Measurements from ENCODE around the gene SIDT1. TPM values are rescaled to one million over a fixed set of nuclear protein-coding genes. Genes with fewer than 3 reads are reported as not detected.

Gene SIDT1
- polyA plus RNA-seq, 1 donor from 2014 or later: 47.5 TPM

GRCh38 chr3:113597596-113598354 is 65.4 kb downstream of the SIDT1 start:
- H3K27me3 Mint-ChIP-seq: no peaks in the 10 kb centered on the region
- H3K4me1 Mint-ChIP-seq: peaks cover 0 to 1% (median 0%) of the 10 kb centered on the region in 3 donors
- H3K4me3 Mint-ChIP-seq: no peak overlapping the region
- peaks cover 8% of the 10 kb centered on the region for H3K36me3 Mint-ChIP-seq
- H3K9me3 Mint-ChIP-seq: no peaks in the 10 kb centered on the region
- H3K27ac Mint-ChIP-seq: no peak overlapping the region

GRCh38 chr3:113600418-113601182 is 68.2 kb downstream of the SIDT1 start:
- Mint-ChIP-seq H3K4me1 (peaks cover 0 to 6% (median 2%) of the 10 kb centered on the region in 3 donors), H3K9me3 (no peaks in the 10 kb centered on the region), H3K4me3 (no peak overlapping the region), H3K36me3 (peaks cover 5% of the 10 kb centered on the region), H3K27ac (no peak overlapping the region), H3K27me3 (no peaks in the 10 kb centered on the region)

DNA sequence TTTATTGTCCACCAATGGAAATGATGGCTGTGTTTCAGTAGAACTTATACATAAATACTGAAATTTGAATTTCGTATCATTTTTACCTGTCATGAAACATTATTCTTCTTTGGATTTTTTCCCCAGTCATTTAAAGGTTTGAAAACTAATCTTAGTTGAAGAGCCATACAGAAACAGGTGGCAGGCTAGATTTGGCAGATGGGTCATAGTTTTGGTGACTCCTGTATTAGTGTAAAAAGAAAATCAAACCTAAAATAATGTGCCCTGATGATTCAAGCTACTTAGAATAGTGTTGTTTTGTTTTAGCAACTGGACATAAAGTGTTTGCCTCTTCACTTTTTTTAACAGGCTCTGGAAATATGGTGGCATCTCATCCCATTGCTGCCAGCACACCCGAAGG is 68.9 kb downstream of the SIDT1 start:
- no peak overlapping the region for H3K27ac Mint-ChIP-seq
- H3K36me3 Mint-ChIP-seq: peaks cover 2% of the 10 kb centered on the region
- H3K27me3 Mint-ChIP-seq: no peaks in the 10 kb centered on the region
- no peaks in the 10 kb centered on the region for H3K9me3 Mint-ChIP-seq
- H3K4me3 Mint-ChIP-seq: no peak overlapping the region
- peaks cover 0 to 5% (median 5%) of the 10 kb centered on the region in 3 donors for H3K4me1 Mint-ChIP-seq

DNA sequence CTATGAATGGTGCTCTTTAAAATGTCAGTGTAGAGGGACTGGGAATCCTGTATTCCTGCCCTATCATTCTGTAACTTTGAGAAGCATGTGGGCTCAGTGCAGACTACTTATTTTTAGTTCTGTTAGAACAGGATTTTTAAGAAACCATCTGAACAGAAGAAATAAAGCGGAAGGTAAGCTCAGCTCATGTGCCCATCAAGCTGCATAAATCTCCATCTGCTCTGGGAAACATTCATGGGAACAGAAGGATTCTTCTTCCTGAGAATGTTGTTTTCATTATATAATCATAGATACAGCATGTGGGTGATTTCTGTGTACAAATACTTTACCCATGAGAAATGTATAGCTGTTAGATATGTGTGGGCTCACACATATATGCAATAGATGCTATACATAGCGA is 69.9 kb downstream of the SIDT1 start:
- no peak overlapping the region for H3K4me3 Mint-ChIP-seq
- H3K36me3 Mint-ChIP-seq: peaks cover 2% of the 10 kb centered on the region
- no peaks in the 10 kb centered on the region for H3K27me3 Mint-ChIP-seq
- H3K9me3 Mint-ChIP-seq: no peaks in the 10 kb centered on the region
- peaks cover 9 to 15% (median 15%) of the 10 kb centered on the region in 3 donors for H3K4me1 Mint-ChIP-seq
- no peak overlapping the region for H3K27ac Mint-ChIP-seq

- no peaks in the 10 kb centered on the region for H3K9me3 Mint-ChIP-seq
- H3K27ac Mint-ChIP-seq: no peak overlapping the region
- peaks cover 9 to 20% (median 18%) of the 10 kb centered on the region in 3 donors for H3K4me1 Mint-ChIP-seq
- H3K36me3 Mint-ChIP-seq: peaks cover 2% of the 10 kb centered on the region
- no peak overlapping the region for H3K4me3 Mint-ChIP-seq
- no peaks in the 10 kb centered on the region for H3K27me3 Mint-ChIP-seq
Observed at GRCh38 chr3:113602836-113603235, 70.5 kb downstream of the SIDT1 start.

GRCh38 chr3:113606539-113607218 is 74.3 kb downstream of the SIDT1 start:
- peak overlapping the region; percentile 26 to 85 (median 72) for H3K27ac Mint-ChIP-seq
- H3K4me1 Mint-ChIP-seq: peaks cover 16 to 24% (median 18%) of the 10 kb centered on the region in 3 donors
- H3K27me3 Mint-ChIP-seq: no peaks in the 10 kb centered on the region
- H3K36me3 Mint-ChIP-seq: peaks cover 11% of the 10 kb centered on the region
- H3K4me3 Mint-ChIP-seq: peak overlapping the region in 2 of 4 donors; percentile 34 to 84
- H3K9me3 Mint-ChIP-seq: no peaks in the 10 kb centered on the region

GRCh38 chr3:113607219-113607596 is 74.9 kb downstream of the SIDT1 start:
- H3K9me3 Mint-ChIP-seq: no peaks in the 10 kb centered on the region
- no peaks in the 10 kb centered on the region for H3K27me3 Mint-ChIP-seq
- H3K4me1 Mint-ChIP-seq: peaks cover 16 to 24% (median 18%) of the 10 kb centered on the region in 3 donors
- peak overlapping the region; percentile 26 to 85 (median 72) for H3K27ac Mint-ChIP-seq
- H3K4me3 Mint-ChIP-seq: peak overlapping the region in 2 of 4 donors; percentile 34 to 84
- H3K36me3 Mint-ChIP-seq: peaks cover 11% of the 10 kb centered on the region

GRCh38 chr3:113614402-113614801 is 82.0 kb downstream of the SIDT1 start:
- no peaks in the 10 kb centered on the region for H3K27me3 Mint-ChIP-seq
- peaks cover 8% of the 10 kb centered on the region for H3K36me3 Mint-ChIP-seq
- H3K4me3 Mint-ChIP-seq: no peak overlapping the region
- H3K27ac Mint-ChIP-seq: no peak overlapping the region
- peaks cover 3 to 4% (median 4%) of the 10 kb centered on the region in 3 donors for H3K4me1 Mint-ChIP-seq
- no peaks in the 10 kb centered on the region for H3K9me3 Mint-ChIP-seq

DNA sequence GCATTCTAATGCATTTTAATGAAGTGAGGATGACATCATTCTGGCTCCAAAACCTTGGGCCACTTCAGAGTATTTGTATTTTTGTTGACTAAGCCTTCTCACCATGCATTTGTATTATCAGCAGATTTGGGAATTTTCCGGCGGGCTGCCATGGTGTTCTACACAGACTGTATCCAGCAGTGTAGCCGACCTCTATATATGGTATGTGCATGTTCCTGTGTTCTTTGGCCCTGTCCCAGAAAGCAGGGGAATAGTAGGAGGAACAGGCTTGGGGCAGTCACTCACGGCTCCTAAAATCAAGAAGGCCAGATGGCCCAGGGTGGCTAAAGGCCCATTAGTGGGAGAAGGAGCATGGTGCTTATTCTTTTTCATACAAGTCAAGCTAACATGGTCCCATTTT is 83.6 kb downstream of the SIDT1 start:
- Mint-ChIP-seq H3K4me1 (peaks cover 10 to 14% (median 14%) of the 10 kb centered on the region in 3 donors), H3K36me3 (peaks cover 9% of the 10 kb centered on the region), H3K4me3 (no peak overlapping the region), H3K9me3 (no peaks in the 10 kb centered on the region), H3K27ac (no peak overlapping the region), H3K27me3 (no peaks in the 10 kb centered on the region)

GRCh38 chr3:113617726-113618125 is 85.4 kb downstream of the SIDT1 start:
- peaks cover 10 to 14% (median 14%) of the 10 kb centered on the region in 3 donors for H3K4me1 Mint-ChIP-seq
- no peak overlapping the region for H3K27ac Mint-ChIP-seq
- no peaks in the 10 kb centered on the region for H3K9me3 Mint-ChIP-seq
- no peak overlapping the region for H3K4me3 Mint-ChIP-seq
- H3K36me3 Mint-ChIP-seq: peaks cover 7% of the 10 kb centered on the region
- H3K27me3 Mint-ChIP-seq: no peaks in the 10 kb centered on the region

DNA sequence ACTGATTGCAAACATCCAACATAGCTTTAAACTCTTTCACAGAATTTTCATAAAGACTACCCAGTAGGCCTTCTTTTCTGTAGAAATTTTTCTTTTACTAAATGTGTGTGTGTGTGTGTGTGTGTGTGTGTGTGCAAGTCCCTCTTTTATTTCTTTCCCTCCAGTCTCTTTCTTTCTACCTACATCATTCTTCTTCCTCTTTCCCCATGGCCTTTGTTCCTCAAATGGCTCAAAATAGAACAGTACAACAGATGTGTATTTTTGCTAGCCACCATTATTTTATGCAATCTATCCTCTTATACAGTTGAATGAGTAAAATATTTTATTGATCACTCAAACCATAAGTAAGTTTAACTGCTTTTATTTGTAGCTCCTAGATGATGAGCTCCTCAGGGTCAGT is 87.7 kb downstream of the SIDT1 start:
- Mint-ChIP-seq H3K27ac (peak overlapping the region; percentile 33 to 81 (median 71)), H3K9me3 (no peaks in the 10 kb centered on the region), H3K4me1 (peaks cover 13 to 20% (median 18%) of the 10 kb centered on the region in 3 donors), H3K36me3 (peaks cover 17% of the 10 kb centered on the region), H3K4me3 (peak overlapping the region in 1 of 4 donors; percentile 33), H3K27me3 (no peaks in the 10 kb centered on the region)

DNA sequence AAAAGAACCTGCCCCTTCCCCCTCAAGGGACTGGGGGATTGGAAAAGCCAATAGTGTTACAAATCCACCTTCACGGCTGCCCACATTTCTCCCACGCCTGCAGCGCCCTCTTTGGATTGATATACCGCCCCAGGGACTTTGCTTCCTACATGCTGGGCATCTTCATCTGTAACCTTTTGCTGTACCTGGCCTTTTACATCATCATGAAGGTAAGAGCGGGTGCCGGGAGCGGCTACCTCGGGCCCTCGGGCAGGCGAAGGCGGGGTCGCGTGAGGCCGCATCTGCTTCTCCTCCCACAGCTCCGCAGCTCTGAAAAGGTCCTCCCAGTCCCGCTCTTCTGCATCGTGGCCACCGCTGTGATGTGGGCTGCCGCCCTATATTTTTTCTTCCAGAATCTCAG is 91.0 kb downstream of the SIDT1 start:
- Mint-ChIP-seq H3K36me3 (peaks cover 21% of the 10 kb centered on the region), H3K9me3 (no peaks in the 10 kb centered on the region), H3K4me1 (peaks cover 27 to 40% (median 38%) of the 10 kb centered on the region in 3 donors), H3K27me3 (no peaks in the 10 kb centered on the region), H3K27ac (no peak overlapping the region), H3K4me3 (no peak overlapping the region)

DNA sequence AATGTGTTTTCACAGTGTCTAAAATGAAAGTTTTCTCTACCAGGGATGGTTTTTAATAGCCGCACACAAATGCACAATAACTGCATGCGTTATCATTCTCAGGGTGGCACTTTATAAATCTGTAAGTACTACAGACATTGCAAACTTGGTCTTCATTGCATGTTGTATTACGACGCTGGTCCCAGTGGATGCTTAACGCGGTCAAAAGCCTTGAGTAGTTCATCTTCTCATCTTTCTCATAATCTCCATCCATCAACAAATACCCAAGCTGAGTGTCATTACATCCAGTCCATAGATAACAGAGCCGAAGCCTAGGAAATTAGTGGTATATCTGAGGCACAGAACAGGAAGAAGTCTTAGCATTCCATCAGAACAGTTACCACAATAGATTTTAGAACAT is 91.5 kb downstream of the SIDT1 start:
- no peaks in the 10 kb centered on the region for H3K9me3 Mint-ChIP-seq
- H3K27ac Mint-ChIP-seq: peak overlapping the region in 1 of 3 donors; percentile 2
- H3K4me3 Mint-ChIP-seq: no peak overlapping the region
- H3K4me1 Mint-ChIP-seq: peaks cover 27 to 41% (median 38%) of the 10 kb centered on the region in 3 donors
- no peaks in the 10 kb centered on the region for H3K27me3 Mint-ChIP-seq
- peaks cover 21% of the 10 kb centered on the region for H3K36me3 Mint-ChIP-seq

DNA sequence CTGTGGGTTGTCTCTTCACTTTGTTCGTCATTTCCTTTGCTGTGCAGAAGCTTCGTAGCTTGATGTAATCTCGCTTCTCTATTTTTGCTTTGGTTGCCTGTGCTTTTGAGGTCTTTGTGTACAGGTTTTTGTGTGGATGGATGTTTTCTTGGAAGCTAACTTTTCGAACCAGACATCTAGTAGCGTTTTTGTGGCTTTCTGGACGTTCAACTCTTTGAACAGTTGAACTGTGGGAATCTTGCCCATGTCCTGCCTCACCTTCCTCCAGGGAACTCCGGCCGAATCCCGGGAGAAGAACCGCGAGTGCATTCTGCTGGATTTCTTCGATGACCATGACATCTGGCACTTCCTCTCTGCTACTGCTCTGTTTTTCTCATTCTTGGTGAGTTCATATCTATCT is 93.5 kb downstream of the SIDT1 start:
- H3K4me3 Mint-ChIP-seq: peak overlapping the region; percentile 82 to 96 (median 89)
- H3K36me3 Mint-ChIP-seq: peaks cover 14% of the 10 kb centered on the region
- H3K9me3 Mint-ChIP-seq: no peaks in the 10 kb centered on the region
- H3K27ac Mint-ChIP-seq: peak overlapping the region; percentile 92 to 97 (median 94)
- H3K4me1 Mint-ChIP-seq: peaks cover 18 to 33% (median 30%) of the 10 kb centered on the region in 3 donors
- no peaks in the 10 kb centered on the region for H3K27me3 Mint-ChIP-seq

Data from IgD-negative memory B cell (primary cell).